GM18861 (cell line): Measurements from ENCODE around the gene PRR23B.
A peak's percentile ranks its signal among the peaks of the same experiment; 100 is the strongest.
"Not testable (repeated sequence)": the region's sequence is repeated elsewhere in the genome, so short reads cannot be mapped to it uniquely, and the experiment has no call there.

Experiments
- ATAC-seq: cut with Tn5 transposase; IDR thresholded peaks from one replicate; pipeline ENCODE4 v1.9.1; 2021; ENCODE audit not compliant: unreplicated experiment

Gene PRR23B

DNA sequence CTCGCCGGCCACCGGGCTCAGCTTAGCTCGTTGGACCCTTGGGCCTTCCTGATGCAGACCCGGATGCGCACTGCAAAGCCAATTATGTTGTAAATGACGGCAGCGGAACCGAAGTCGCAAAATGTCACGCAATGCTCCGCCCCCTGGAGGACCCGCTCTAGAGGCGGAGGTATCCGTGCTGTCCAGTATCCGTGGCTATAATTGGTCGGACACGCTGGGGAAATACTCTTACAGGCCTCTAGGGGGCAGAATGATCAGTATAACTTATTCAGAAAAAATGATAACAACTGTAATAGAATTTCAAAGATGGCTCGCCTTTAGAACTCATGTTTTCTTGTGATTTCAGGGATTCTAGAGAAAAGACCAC lies at the start of gene PRR23B:
PRR23B (minus strand) TSS at position 59 of the 367 bp plus-strand sequence. CDS start 265 bp downstream, outside the sequence.
- no peak for ATAC-seq

DNA sequence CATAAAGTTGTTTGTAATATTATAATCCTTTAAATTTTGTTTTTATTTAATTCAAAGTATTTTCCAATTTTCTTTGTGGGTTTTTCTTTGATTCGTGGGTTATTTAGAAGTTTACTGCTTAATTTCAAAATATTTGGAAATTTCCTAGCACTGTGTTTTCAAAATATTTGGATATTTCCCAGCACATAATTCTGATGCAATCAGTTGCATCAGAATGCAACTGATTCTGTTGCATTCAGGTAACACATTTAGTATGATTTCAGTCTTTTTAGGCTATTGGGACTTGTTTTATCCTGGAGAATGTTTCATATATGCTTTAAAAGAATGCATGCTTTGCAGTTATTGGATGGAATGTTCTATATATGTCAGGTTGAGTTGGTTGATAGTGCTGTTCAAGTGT lies 42.2 kb upstream of the PRR23B start:
- no peak for ATAC-seq

DNA sequence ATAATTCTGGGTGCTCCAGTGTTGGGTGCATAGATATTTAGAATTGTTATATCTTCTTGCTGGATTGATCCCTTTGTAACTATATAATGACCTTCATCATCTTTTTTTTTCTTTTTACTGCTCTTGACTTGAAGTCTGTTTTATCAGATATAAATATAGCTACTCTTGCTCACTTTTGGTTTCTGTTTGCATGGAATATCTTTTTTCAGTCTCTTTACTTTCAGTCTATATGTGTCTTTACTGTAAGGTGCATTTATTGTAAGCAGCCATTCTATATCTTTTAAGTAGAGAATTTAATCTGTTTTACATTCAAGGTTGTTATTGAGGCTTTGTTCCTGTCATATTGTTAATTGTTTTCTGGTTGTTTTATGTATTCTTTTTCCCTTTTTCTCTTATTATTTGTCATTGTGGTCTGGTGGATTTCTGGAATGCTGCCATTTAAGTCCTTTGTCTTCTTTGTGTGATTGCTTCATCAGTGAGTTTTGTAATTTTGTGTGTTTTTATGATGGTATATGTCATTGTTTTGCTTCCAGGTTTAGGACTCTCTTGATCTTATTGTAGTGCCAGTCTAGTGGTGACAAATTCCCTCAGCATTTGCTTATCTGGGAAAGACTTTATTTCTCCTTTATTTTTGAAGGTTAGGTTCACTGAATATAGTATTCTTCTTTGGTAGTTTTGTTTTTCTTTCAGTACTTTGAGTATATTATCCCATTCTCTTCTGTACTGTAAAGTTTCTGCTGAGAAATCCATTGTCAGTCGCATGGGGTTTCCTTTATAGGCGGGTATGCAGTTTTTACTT lies 32.3 kb upstream of the PRR23B start:
- no peak for ATAC-seq

DNA sequence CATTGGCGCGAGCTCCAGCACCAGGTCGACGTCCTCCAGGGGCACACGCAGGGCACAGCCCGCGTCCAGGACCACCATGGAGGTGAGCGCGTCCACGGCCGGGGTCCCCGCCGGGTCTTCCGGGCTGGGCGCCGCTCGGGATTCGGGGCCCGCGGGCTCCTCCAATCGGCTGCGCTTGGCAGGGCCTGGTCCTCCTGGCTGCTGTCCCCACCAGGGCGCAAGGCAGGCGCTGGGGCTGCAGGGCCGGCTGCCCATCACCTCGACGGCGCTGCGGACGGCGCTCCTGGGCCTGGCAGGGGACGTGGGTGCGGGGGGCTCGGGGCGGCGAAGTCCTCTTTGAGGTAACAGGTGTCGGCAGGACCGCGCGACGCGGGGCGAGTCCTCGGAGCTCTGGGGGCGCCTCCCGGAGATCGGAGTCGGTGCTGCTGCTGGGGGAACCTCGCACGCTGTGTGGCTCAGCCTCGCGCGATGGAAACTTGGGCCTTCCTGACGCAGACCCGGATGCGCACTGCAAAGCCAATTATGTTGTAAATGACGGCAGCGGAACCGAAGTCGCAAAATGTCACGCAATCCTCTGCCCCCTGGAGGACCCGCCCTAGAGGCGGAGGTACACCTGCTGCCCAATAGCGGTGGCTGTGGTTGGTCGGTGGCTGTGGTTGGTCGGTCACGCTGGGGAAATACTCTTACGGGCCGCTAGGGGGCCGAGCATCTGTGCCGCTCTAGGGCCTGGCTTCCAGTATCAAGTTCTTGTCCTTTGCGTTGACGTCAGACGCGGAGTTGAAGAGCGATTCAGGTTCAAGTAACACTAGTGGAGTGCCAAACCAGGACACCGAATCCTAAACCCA lies 23.9 kb upstream of the PRR23B start, which contains the start of gene PRR23C:
PRR23C (minus strand) TSS at position 527 of the 845 bp plus-strand sequence; CDS start at position 255, 272 bp downstream.
- no peak for ATAC-seq

- ATAC-seq = no peak
Observed at GRCh38 chr3:139043554-139044365, 23.0 kb upstream of the PRR23B start.

DNA sequence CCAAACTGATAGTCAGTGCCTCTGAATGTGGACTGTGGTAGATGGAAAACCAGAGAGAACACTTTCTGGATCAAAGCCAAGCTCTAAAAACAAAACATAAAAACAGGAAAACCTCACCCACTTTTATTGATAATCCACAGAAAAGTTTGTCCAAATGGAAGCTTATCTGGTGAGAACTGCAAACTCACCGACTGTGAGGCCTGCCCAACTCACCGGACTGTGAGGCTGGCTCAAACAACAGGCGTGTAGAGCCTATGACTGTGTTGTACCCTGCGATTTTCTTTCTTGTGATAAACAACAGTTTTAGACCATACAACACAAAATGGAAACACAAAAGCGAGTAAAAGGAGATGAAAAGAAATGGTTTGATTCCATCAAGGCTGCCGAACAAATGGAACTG lies 16.8 kb upstream of the PRR23B start:
- no peak for ATAC-seq

GRCh38 chr3:139032326-139033002 lies 11.7 kb upstream of the PRR23B start:
- ATAC-seq = no peak

DNA sequence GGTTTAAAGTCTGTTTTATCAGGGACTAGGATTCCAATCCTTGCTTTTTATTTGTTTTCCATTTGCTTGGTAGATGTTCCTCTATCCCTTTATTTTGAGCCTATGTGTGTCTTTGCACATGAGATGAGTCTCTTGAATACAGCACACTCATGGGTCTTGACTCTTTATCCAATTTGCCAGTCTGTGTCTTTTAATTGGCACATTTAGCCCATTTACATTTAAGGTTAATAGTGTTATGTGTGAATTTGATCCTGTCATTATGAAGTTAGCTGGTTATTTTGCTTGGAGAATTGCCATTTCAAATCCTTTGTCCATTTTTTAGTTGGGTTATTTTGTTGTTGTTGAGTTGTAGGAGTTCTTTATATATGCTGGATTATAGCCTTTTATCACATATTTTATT lies 9.8 kb upstream of the PRR23B start:
- not testable (repeated sequence) for ATAC-seq

- ATAC-seq = no peak
Observed at GRCh38 chr3:139024968-139025367, 4.2 kb upstream of the PRR23B start.

DNA sequence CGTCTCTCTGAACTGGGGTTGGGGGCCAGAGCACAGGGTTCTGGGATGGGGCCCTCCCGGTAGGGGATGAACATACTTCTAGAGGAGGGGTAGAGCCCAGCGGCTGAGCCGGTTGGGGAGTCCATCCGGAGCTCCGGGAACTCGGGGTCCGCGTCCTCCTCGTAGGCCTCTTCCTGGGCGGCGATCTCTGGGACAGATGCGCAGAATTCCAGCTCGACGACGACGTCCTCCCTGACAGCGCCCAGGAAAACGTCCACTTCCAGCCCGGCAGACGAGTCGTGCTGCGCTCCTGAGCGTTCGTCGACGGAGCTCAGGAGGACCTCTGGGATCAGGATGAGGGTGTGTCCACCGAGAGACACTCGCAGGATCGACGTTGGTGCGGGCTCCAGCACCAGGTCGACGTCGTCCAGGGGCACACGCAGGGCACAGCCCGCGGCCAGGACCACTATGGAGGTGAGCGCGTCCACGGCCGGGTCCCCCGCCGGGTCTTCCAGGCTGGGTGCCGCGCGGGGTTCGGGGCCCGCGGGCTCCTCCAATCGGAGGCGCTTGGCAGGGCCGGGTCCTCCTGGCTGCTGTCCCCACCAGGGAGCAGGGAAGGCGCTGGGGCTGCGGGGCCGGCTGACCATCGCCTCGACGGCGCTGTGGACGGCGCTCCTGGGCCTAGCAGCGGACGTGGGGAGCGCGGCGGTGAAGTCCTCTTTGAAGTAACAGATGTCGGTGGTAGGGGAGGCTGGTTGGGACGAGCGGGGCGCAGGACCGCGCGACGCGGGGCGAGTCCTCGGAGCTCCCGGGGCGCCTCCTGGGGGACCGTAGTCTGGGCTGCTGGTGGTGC lies 474 bp downstream of the PRR23B start:
- no peak for ATAC-seq

GRCh38 chr3:139016430-139017048 lies 4.2 kb downstream of the PRR23B start:
- peak; percentile 64 for ATAC-seq

GRCh38 chr3:139006051-139006716 lies 14.5 kb downstream of the PRR23B start, which contains the start of gene PRR23A:
Gene PRR23A (minus strand): TSS chr3:139006268. CDS start chr3:139006268, 0 bp downstream.
- no peak for ATAC-seq

DNA sequence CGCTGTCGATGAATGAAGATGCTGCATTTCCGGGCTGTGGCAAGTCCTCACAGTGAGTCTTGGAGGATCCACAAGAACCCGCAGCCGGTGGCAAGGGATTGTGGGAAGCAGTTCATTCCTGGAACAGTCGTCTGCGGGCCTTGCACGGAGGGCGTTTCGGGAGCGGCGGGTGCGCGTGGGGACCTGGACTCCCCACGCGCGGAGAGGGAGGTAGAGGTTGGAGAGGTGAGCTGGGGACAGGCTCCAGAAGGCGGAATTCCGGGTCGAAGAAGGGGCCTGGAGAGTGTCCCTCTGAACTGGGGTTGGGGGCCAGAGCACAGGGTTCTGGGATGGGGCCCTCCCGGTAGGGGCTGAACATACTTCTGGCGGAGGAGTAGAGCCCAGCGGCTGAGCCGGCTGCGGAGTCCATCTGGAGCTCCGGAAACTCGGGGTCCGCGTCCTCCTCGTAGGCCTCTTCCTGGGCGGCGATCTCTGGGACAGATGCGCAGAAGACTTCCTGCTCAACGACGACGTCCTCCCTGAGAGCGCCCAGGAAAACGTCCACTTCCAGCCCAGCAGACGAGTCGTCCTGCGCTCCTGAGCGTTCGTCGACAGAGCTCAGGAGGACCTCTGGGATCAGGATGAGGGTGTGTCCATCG lies 15.3 kb downstream of the PRR23B start:
- ATAC-seq = no peak

DNA sequence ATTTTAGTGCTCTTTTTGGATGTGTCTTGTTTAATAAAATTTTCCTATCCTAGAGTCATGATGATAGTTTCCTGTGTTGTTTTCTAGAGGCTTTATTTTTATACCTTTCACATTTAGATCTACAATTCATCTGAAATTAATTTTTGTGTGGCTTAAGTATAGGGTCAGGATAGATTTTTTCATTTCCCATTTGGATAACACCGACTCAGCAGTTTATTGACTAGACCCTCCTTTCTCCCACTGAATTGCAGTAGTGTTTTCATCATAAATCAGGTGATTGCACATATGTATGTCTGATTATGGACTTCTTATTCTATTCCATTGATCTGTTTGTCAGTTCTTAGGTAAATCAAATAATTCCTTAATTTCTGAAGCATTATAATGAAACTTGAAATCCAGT lies 25.0 kb downstream of the PRR23B start:
- ATAC-seq = no peak

- no peak for ATAC-seq
Observed at GRCh38 chr3:138987181-138987580, 33.5 kb downstream of the PRR23B start.

- no peak for ATAC-seq
Observed at GRCh38 chr3:138985932-138986331, 34.8 kb downstream of the PRR23B start.

DNA sequence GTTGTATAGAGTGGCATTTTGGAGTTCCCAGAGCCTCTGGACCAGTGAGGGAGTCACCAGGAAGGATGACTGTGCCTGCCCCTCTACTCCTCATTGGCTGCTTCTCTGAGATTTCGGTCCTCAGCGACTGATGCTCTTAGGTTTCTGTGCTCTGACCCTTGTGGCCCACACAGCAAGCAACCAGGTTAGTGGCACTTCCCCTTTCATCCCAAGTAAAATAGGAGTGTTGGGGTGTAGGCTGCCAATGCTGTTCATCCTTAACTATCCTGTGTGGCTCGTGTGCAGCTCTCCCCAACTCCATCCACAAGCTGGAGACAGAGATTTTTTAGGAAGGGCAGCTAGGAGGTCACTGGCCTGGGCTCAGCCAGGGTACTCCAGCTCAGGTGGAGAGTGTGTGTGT lies 35.9 kb downstream of the PRR23B start:
- ATAC-seq = no peak

DNA sequence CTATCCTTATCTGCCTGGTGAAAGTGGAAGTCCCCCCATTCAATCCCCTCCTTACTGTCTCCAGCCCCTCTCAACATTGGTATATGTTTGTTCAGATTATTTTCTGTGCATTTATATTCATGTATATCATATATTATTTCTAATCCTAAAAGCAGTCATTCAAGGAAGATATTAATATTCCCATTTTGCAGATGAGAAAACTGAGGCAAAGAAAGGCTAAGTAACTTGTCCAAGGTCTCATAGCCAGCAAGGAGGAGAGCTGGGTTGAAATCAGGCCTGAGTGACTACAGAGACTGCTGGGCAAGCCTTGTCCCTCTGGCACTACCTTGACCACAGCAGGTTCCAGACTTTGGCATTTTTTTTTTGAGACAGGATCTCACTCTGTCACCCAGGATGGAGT lies 44.7 kb downstream of the PRR23B start:
- ATAC-seq = no peak
